ENCODE results near the gene TPPP3.

The TPPP3 gene

GRCh38 chr16:67395105-67395457, 1.8 kb upstream of the TPPP3 start:
- DNase-seq: no peak
- no peak for TF ChIP-seq GATA1 (IDR thresholded peaks at IDR 0.05; ENCODE audit: low read depth, low read length)
- TF ChIP-seq POLR2A (IDR thresholded peaks at IDR 0.05; ENCODE audit: low read length): no peak

- no peak for DNase-seq
Observed at GRCh38 chr16:67394155-67395104, 1.1 kb upstream of the TPPP3 start.

GRCh38 chr16:67393788-67394154, 473 bp upstream of the TPPP3 start:
- DNase-seq: no peak
- TF ChIP-seq GATA1 (IDR thresholded peaks at IDR 0.05; ENCODE audit: low read depth, low read length) (no peak), POLR2A (IDR thresholded peaks at IDR 0.05; ENCODE audit: low read length) (no peak)

More at GRCh38 chr16:67394155-67395104, 1.1 kb upstream of the TPPP3 start:
- TF ChIP-seq GATA1 (IDR thresholded peaks at IDR 0.05; ENCODE audit: low read depth, low read length) (no peak), POLR2A (IDR thresholded peaks at IDR 0.05; ENCODE audit: low read length) (no peak)

- DNase-seq: no peak
- TF ChIP-seq GATA1 (IDR thresholded peaks at IDR 0.05; ENCODE audit: low read depth, low read length) (no peak), POLR2A (IDR thresholded peaks at IDR 0.05; ENCODE audit: low read length) (no peak)
Observed at GRCh38 chr16:67392301-67393059, 818 bp downstream of the TPPP3 start.

- no peak for TF ChIP-seq GATA1 (IDR thresholded peaks at IDR 0.05; ENCODE audit: low read depth, low read length)
- no peak for DNase-seq
Observed at GRCh38 chr16:67391424-67392300, 1.6 kb downstream of the TPPP3 start.

GRCh38 chr16:67390816-67391423, 2.4 kb downstream of the TPPP3 start:
- no peak for DNase-seq
- no peak for TF ChIP-seq POLR2A (IDR thresholded peaks at IDR 0.05; ENCODE audit: low read length)

GRCh38 chr16:67389911-67390815, 3.1 kb downstream of the TPPP3 start:
- DNase-seq: no peak
- TF ChIP-seq POLR2A (IDR thresholded peaks at IDR 0.05; ENCODE audit: low read length): no peak
- TF ChIP-seq GATA1 (IDR thresholded peaks at IDR 0.05; ENCODE audit: low read depth, low read length): no peak

- DNase-seq: no peak
- TF ChIP-seq POLR2A (IDR thresholded peaks at IDR 0.05; ENCODE audit: low read length) (no peak), GATA1 (IDR thresholded peaks at IDR 0.05; ENCODE audit: low read depth, low read length) (no peak)
Observed at GRCh38 chr16:67388591-67388990, 4.7 kb downstream of the TPPP3 start.

GRCh38 chr16:67388191-67388590, 5.1 kb downstream of the TPPP3 start:
- no peak for DNase-seq
- TF ChIP-seq POLR2A (IDR thresholded peaks at IDR 0.05; ENCODE audit: low read length): no peak
- no peak for TF ChIP-seq GATA1 (IDR thresholded peaks at IDR 0.05; ENCODE audit: low read depth, low read length)

- TF ChIP-seq POLR2A (IDR thresholded peaks at IDR 0.05; ENCODE audit: low read length) (no peak), GATA1 (IDR thresholded peaks at IDR 0.05; ENCODE audit: low read depth, low read length) (no peak)
- no peak for DNase-seq
Observed at GRCh38 chr16:67387479-67388079, 5.7 kb downstream of the TPPP3 start.

- no peak for DNase-seq
- TF ChIP-seq POLR2A (IDR thresholded peaks at IDR 0.05; ENCODE audit: low read length) (no peak), GATA1 (IDR thresholded peaks at IDR 0.05; ENCODE audit: low read depth, low read length) (no peak)
Observed at GRCh38 chr16:67386861-67387455, 6.3 kb downstream of the TPPP3 start.
